ENCODE measurements around the gene CSF1R. TPM values are rescaled to one million over a fixed set of nuclear protein-coding genes. Genes with fewer than 3 reads are reported as not detected.
A peak's percentile ranks its signal among the peaks of the same experiment; 100 is the strongest.
"Not testable (repeated sequence)": the region's sequence is repeated elsewhere in the genome, so short reads cannot be mapped to it uniquely, and the experiment has no call there.

CSF1R gene
- total and polyA plus RNA-seq, 8 donors, result 3.0 to 235 (median 25.2) TPM

DNA sequence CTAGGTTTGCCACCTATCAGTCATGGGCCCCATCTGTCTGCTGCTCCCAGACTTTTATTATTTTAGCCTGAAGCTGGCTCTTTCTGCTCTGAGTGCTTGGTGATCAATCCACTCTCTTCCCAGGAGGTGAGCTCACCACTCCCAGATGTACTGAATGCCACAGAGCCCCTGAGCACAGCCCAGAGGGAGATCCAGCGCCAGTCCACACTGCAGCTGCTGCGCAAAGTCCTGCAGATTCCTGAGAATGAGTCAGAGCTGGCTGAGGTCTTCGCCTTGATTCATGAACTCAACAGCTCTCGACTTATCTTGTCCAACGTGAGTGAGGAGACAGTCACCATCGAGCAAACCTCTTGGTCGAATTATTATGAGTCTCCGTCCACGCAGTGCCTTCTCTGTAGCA, 49.8 kb downstream of the CSF1R start:
- Histone ChIP-seq H3K36me3 (peaks cover 78 to 100% (median 97%) of the 10 kb centered on the region in 4 donors), H3K27me3 (no peaks in the 10 kb centered on the region), H3K9me3 (no peaks in the 10 kb centered on the region), H3K4me3 (no peak overlapping the region), H3K4me1 (peaks cover 0 to 5% (median 2%) of the 10 kb centered on the region in 4 donors), H3K27ac (peak overlapping the region in 1 of 5 donors; percentile 20)
- TF ChIP-seq POLR2A (IDR thresholded peaks at IDR 0.05) (no peak), POLR2AphosphoS5 (IDR thresholded peaks at IDR 0.05) (no peak), EP300 (IDR thresholded peaks at IDR 0.05) (no peak)
- TF ChIP-seq, protein P1, sequence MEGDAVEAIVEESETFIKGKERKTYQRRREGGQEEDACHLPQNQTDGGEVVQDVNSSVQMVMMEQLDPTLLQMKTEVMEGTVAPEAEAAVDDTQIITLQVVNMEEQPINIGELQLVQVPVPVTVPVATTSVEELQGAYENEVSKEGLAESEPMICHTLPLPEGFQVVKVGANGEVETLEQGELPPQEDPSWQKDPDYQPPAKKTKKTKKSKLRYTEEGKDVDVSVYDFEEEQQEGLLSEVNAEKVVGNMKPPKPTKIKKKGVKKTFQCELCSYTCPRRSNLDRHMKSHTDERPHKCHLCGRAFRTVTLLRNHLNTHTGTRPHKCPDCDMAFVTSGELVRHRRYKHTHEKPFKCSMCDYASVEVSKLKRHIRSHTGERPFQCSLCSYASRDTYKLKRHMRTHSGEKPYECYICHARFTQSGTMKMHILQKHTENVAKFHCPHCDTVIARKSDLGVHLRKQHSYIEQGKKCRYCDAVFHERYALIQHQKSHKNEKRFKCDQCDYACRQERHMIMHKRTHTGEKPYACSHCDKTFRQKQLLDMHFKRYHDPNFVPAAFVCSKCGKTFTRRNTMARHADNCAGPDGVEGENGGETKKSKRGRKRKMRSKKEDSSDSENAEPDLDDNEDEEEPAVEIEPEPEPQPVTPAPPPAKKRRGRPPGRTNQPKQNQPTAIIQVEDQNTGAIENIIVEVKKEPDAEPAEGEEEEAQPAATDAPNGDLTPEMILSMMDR (IDR thresholded peaks at IDR 0.05), result no peak
- 77 to 91% (median 87%) methylated on average over 8 to 9 of the region's 9 CpGs for WGBS, 5 donors
- no peak for DNase-seq
- intact Hi-C loops (cut with DNase I; ENCODE audit: low total_unique reads), result no loop called here

DNA sequence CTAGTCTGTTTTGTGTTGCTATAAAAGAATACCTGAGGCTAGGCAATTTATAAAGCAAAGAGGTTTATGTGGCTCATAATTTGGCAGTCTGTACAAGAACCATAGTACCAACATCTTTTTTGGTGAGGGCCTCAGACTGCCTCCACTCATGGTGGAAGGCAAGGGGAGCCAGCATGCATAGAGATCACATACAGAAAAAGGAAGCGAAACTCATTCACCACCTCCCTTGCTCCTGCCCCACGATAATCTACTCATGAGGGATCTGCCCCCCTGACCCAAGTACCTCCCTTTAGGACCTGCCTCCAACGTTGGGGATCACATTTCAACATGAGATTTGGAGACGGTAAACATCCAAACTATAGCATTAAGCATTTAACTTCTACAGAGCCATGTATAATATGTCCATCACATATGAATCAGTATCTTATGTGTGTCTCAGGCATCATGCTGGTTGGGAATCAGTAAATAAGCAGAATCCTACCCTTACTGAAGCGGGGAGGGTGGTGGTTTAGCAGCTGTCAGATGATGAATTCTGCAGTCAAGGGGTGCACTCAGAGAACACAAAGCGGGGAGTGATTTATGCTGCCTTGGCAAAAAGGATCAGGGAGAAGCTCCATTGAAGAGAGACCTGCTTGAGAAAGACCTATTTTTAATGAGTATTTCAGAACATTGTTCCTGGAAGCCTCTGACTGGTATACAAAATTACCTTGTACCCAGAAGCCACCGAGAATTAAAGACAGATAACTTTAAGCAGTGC, 51.0 kb downstream of the CSF1R start:
- intact Hi-C loops (cut with DNase I; ENCODE audit: low total_unique reads), result no loop called here
- H3K4me3 ChIP-seq, result no peak overlapping the region
- no peaks in the 10 kb centered on the region for H3K27me3 ChIP-seq
- no peak for DNase-seq
- no peaks in the 10 kb centered on the region for H3K9me3 ChIP-seq
- H3K4me1 ChIP-seq, result peaks cover 0 to 5% (median 2%) of the 10 kb centered on the region in 4 donors
- WGBS, 5 donors, result 74 to 85% (median 79%) methylated on average over 7 of the region's 7 CpGs
- no peak overlapping the region for H3K27ac ChIP-seq
- H3K36me3 ChIP-seq, result peaks cover 78 to 100% (median 97%) of the 10 kb centered on the region in 4 donors
- TF ChIP-seq EP300 (IDR thresholded peaks at IDR 0.05), result no peak
- no peak for TF ChIP-seq POLR2AphosphoS5 (IDR thresholded peaks at IDR 0.05)
- TF ChIP-seq, protein P1 (IDR thresholded peaks at IDR 0.05), result no peak
- TF ChIP-seq POLR2A (IDR thresholded peaks at IDR 0.05), result no peak

DNA sequence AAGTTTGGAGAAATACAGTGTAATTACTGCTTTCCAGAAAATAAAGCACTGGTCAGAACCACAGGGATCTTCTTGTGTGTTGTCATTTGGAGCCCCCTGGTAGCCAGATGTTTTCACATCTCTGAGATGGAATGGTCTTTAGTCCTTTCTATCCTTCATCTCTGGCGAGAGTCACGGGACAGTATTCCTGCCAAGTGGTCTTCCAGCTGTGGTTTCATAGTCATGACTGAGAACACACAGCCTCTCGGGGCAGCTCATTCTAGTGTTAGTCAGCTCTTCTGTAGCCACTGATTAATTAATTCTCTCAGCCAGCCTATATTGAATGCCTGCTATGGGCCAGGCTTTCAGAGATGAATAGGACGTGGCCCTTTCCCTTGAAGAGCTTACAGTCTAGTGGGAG, 51.7 kb downstream of the CSF1R start:
- 71 to 84% (median 79%) methylated on average over 4 of the region's 4 CpGs for WGBS, 5 donors
- Histone ChIP-seq H3K9me3 (no peaks in the 10 kb centered on the region), H3K4me1 (peaks cover 0 to 5% (median 2%) of the 10 kb centered on the region in 4 donors), H3K36me3 (peaks cover 78 to 100% (median 97%) of the 10 kb centered on the region in 4 donors), H3K27me3 (no peaks in the 10 kb centered on the region), H3K4me3 (no peak overlapping the region), H3K27ac (no peak overlapping the region)
- DNase-seq, result peak in 1 of 2 donors; percentile 33
- TF ChIP-seq, protein P1 (IDR thresholded peaks at IDR 0.05), result no peak
- no peak for TF ChIP-seq EP300 (IDR thresholded peaks at IDR 0.05)
- no peak for TF ChIP-seq POLR2A (IDR thresholded peaks at IDR 0.05)
- TF ChIP-seq POLR2AphosphoS5 (IDR thresholded peaks at IDR 0.05), result no peak
- intact Hi-C loops (cut with DNase I; ENCODE audit: low total_unique reads), result no loop called here

DNA sequence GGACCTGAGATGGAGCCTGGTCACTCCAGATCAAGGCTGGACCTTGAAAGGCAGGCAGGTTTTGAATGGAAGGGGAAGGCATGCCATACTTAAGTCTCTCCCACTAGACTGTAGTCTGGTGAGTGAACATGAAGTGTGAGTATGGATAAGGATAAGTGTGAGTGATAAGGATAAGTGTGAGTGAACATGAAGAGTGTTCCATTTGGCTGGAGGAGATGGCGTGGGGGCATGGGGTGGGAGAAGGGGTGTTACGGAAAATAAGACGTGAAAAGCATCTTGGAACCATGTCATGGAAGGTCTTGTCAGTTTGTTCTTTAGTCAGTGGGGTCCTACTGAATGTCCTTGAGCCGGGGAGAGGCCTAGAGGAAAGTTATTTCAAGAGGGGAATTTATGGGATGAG, 53.0 kb downstream of the CSF1R start:
- peaks cover 0 to under 1% (median 0%) of the 10 kb centered on the region in 4 donors for H3K4me1 ChIP-seq
- H3K36me3 ChIP-seq, result peaks cover 77 to 100% (median 99%) of the 10 kb centered on the region in 4 donors
- no peak overlapping the region for H3K27ac ChIP-seq
- H3K4me3 ChIP-seq, result no peak overlapping the region
- 95 to 99% (median 97%) methylated on average over 4 of the region's 4 CpGs for WGBS, 5 donors
- intact Hi-C loops (cut with DNase I; ENCODE audit: low total_unique reads), result no loop called here
- DNase-seq, result no peak
- no peaks in the 10 kb centered on the region for H3K9me3 ChIP-seq
- no peaks in the 10 kb centered on the region for H3K27me3 ChIP-seq
- no peak for TF ChIP-seq POLR2AphosphoS5 (IDR thresholded peaks at IDR 0.05)
- no peak for TF ChIP-seq POLR2A (IDR thresholded peaks at IDR 0.05)
- no peak for TF ChIP-seq EP300 (IDR thresholded peaks at IDR 0.05)
- TF ChIP-seq, protein P1 (IDR thresholded peaks at IDR 0.05), result no peak

DNA sequence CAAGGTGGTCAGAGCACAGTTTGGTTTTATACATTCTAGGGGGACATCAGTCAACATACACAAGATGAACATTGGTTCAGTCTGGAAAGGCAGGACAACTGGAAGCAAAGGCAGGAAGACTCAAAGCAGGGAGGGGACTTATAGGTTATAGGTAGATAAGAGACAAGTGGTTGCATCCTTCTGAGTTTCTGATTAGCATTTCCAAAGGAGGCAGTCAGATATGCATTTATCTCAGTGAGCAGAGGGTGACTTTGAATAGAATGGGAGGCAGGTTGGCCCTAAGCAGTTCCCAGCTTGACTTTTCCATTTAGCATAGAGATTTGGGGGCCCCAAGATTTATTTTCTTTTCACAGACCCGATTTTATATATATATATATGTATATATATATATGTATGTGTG, 58.3 kb downstream of the CSF1R start:
- WGBS, 5 donors, result 64 to 94% (median 71%) methylated on average over 1 of the region's 1 CpG
- H3K4me3 ChIP-seq; H3K4me1 ChIP-seq; H3K27ac ChIP-seq; intact Hi-C loops (cut with DNase I; ENCODE audit: low total_unique reads); H3K9me3 ChIP-seq; H3K27me3 ChIP-seq; DNase-seq: not testable (repeated sequence)
- H3K36me3 ChIP-seq, result peaks cover 58 to 99% (median 97%) of the 10 kb centered on the region in 4 donors

Data from stomach (tissue), 9 donors.